ENCODE results near the gene NUDT19.
"Not testable (repeated sequence)": the region's sequence is repeated elsewhere in the genome, so short reads cannot be mapped to it uniquely, and the experiment has no call there.

Gene NUDT19

DNA sequence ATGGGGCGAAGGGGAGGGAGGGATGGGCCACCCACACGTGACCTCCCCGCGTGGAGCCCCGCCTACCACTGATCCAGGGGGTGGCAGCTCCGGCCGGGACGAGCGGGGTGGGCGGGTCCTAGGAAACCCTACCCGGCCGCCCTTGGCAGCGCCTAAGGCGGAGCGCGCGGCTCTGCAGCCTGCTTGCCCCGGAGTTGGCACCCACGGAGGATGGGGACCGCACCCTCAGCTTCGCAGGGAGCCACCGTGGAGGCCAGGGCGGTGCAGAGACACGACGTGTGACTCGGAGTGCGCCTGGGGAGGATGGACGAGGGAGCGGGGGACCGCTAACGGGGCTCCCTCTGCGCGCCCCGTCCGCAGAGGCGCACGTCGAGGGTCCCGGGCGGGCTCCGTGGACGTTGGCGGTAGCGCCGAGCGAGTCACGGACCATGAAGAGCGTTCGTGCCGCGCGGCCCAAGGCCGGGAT lies 15.9 kb upstream of the NUDT19 start, which contains the start of gene RGS9BP:
RGS9BP (plus strand) TSS at position 129 of the 466 bp plus-strand sequence. CDS start 416 bp downstream, outside the sequence.
- peak; percentile 72 for DNase-seq

DNA sequence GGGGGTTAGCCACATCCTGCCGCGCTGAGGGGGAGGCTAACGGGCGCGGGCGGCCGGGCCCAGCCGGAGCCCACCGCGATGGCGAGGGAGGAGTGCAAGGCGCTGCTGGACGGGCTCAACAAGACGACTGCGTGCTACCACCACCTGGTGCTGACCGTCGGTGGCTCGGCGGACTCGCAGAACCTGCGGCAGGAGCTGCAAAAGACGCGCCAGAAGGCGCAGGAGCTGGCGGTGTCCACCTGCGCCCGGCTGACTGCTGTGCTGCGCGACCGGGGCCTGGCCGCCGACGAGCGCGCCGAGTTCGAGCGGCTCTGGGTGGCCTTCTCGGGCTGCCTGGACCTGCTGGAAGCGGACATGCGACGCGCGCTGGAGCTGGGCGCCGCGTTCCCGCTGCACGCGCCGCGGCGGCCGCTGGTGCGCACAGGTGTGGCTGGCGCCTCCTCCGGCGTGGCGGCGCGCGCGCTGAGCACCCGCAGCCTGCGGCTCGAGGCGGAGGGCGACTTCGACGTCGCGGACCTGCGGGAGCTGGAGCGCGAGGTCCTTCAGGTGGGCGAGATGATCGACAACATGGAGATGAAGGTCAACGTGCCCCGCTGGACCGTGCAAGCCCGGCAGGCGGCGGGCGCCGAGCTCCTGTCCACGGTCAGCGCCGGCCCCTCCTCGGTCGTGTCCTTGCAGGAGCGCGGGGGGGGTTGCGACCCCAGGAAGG lies 15.3 kb upstream of the NUDT19 start:
- no peak for DNase-seq

DNA sequence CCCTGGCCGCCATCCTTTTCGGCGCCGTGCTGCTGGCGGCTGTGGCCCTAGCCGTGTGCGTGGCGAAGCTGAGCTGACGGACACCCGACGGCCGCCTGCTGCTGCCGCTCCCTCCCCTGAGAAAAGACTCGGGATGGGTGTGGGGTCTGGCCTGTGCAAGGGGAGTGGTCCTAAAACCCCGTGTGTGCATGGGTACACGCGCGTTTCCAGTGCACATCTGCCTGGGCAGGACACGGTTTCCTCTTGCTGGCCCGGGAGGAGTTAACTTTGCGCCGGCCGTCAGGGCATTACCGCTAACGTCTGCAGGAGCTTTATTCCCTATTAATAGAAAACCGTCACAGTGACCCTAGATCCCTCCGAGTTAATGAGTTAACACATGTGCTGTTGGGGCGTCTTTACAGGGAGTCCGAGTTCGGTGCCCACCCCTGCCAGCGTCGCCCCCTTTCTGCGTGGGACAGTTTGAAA lies 14.7 kb upstream of the NUDT19 start:
- DNase-seq, result no peak

DNA sequence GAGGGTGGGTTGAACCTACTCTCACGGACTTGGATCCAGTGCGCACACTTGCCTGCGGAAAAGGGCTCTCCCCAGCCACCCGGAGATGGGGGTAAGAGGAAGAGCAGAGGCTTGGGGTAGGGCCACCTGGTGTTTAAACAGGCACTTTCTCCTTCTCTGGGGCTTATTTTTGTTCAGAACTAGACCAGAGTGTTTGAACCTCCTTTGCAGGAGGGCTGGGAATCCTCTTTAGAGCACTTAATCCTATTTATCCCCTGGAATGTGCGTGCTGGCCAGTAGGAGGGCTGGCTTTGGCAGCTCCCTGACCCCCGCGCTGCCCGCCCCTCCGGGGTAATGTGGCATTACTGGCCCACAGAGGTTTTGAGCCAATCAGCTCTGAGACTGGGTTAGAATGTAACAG lies 14.0 kb upstream of the NUDT19 start:
- DNase-seq, result no peak

DNA sequence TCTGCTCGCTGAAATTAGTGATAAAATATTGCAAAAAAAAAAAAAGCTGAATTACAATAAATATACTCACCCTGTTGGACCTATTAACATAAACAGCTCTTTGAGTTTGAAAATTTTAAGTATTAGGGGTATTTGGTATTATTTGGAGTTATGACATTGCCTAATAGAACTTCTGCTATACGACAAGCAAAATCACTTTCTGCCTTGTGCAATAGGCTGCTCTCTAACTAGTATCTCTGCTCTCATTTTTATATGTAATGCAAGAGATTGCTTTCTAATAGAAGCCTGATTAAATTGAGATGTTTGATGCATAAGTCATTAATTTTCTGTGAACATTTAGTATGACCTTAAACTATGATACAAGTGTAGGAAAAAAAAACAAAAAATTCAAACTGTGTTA lies 10.6 kb upstream of the NUDT19 start:
- DNase-seq, result no peak

GRCh38 chr19:32682317-32682716 lies 9.3 kb upstream of the NUDT19 start:
- DNase-seq, result no peak

GRCh38 chr19:32686847-32687475 lies 4.7 kb upstream of the NUDT19 start:
- DNase-seq, result no peak

DNA sequence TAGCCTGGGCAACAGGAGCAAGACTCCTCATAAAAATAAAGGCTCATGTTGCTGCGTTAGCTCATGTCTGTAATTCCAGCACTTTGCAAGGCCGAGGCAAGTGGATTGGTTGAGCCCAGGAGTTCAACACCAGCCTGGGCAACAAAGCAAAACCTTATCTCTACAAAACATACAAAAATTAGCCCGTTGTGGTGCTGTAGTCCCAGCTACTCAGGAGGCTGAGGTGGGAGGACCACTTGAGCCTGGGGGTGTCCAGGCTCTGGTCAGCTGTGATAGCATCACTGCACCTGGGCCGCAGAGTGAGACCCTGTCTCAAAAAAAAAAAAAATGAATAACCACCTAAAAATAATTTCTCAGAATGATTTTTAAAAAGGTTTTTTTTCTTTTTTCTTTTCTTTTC lies 3.9 kb upstream of the NUDT19 start:
- no peak for DNase-seq

GRCh38 chr19:32688311-32688710 lies 3.3 kb upstream of the NUDT19 start:
- DNase-seq, result no peak

DNA sequence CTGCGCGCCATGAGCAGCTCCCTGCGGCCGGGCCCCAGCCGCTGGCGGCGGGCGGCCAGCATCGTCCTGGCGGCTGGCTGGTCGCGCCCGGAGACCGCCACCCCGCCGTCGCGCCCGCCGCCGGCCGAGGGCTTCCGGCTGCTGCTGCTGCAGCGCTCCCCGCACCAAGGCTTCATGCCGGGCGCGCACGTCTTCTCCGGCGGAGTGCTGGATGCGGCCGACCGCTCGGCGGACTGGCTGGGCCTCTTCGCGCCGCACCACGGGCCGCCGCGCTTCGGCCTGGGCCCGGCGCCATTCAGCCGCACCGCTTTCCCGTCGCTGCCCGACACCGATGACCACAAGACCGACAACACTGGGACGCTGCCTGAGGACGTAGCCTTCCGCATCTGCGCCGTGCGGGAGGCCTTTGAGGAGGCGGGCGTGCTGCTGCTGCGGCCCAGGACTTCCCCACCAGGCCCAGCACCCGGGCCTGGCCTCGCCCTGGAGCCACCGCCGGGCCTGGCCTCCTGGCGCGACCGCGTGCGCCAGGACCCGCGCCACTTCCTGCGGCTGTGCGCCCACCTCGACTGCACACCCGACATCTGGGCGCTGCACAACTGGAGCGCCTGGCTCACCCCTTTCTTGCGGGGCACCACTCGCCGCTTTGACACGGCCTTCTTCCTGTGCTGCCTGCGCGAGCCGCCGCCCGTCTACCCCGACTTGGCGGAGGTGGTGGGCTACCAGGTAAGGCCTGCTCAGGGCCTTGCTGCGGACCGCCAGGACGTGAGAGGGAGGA lies 518 bp downstream of the NUDT19 start:
- peak; percentile 32 for DNase-seq

- no peak for DNase-seq
Measured at GRCh38 chr19:32692727-32693061, 1.1 kb downstream of the NUDT19 start.

DNA sequence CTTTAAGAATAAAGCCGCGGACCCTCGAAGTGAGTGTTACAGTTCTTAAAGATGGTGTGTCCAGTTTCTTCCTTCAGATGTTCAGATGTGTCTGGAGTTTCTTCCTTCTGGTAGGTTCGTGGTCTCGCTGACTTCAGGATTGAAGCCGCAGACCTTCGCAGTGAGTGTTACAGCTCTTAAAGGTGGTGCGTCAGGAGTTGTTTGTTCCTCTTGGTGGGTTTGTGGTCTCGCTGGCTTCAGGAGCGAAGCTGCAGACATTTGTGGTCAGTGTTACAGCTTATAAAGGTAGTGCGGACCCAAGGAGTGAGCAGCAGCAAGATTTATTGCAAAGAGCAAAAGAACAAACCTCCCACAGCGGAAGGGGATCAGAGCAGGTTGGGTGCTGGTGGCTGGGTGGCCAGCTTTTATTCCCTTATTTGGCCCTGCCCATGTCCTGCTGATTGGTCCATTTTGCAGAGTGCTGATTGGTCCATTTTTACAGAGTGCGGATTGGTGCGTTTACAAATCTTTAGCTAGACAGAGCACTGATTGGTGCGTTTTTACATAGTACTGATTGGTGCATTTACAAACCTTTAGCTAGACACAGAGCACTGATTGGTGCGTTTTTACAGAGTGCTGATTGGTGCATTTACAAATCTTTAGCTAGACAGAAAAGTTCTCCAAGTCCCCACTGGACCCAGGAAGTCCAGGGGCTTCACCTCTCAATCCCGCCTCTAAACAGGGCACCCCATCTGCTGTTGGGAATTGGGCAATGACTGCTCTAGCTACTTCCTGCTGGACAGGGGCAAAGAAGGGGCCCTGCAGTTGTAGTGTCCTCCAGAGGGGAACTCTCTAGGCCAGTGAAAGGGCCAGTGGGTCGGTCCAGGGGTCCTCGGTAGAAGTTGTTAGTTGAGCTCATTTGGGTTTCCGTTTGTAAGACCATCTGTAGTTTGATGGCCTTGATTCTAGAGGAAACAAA lies 1.8 kb downstream of the NUDT19 start:
- not testable (repeated sequence) for DNase-seq

DNA sequence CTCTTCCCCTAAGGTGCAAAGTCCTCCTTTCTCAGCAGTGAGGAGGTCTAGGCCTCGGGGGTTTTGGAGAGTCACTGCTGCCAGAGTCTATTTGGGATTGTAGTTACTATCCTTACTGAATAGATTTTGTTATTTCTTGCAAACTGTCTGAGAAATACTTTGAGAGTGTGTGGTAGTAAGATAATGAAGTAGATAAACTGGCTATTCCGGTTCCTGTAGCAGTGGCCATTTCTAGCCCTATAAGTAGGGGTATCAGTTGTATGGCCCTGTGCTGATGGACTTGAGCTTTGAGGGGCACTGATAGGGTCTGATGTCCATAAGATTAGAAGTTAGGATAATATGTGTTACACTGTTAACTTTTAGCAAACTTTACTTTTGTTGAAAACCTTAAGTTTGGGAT lies 2.7 kb downstream of the NUDT19 start:
- DNase-seq, result not testable (repeated sequence)

GRCh38 chr19:32694851-32695250 lies 3.2 kb downstream of the NUDT19 start:
- not testable (repeated sequence) for DNase-seq

DNA sequence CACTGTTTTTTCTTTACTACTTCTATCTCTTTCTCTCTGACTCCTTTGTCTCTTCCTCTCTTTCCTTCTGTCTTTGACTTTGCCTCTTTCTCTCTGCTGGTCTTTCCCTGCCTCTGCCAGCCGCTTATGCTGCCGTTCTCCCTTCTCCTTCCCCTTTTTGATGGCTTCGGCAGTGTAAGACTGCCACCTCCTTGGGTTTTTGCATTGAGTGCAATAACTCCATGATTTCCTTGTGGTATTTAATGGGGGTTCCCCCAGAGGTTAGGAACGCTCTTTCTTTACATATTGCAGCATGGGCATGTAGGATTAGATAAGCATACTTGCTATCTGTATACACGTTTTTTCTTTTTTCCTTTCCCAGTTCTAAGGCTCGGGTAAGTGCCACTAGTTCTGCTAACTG lies 3.9 kb downstream of the NUDT19 start:
- not testable (repeated sequence) for DNase-seq

DNA sequence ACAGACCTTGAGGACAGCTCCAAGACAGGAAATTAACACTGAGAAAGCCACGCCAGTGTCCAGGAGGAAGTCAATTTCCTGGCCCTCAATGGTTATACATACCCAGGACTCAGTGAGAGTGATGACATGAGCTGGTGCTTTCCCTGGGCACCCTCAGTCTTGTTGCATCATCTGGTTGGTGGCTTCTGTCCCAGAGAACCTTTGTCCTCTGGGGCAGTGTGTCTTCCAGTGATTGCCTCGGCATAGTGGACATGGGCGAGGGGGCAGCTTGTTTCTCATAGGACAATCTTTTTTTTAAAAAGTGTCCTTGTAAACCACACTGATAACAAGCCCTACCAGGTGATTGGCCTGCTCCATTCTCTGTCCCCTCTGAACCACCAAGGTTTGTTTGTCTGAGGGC lies 5.2 kb downstream of the NUDT19 start:
- DNase-seq, result not testable (repeated sequence)

- not testable (repeated sequence) for DNase-seq
Measured at GRCh38 chr19:32700129-32700528, 8.5 kb downstream of the NUDT19 start.

GRCh38 chr19:32702010-32702409 lies 10.4 kb downstream of the NUDT19 start:
- no peak for DNase-seq

DNA sequence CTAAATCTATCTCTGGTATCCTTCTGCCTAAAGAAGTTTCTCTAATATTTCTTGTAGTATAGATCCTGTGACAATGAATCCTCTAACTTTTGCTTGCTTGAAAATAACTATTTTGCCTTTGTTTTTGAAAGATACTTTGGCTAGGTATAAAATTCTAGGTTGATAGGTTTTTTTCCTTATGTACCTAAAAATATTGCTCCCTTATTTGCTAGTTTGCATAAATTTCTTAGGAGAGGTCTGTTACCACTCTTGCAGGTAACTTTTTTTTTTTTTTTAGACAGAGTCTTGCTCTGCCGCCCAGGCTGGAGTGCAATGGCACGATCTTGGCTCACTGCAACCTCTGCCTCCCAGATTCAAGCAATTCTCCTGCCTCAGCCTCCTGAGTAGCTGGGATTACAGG lies 12.4 kb downstream of the NUDT19 start:
- not testable (repeated sequence) for DNase-seq

DNA sequence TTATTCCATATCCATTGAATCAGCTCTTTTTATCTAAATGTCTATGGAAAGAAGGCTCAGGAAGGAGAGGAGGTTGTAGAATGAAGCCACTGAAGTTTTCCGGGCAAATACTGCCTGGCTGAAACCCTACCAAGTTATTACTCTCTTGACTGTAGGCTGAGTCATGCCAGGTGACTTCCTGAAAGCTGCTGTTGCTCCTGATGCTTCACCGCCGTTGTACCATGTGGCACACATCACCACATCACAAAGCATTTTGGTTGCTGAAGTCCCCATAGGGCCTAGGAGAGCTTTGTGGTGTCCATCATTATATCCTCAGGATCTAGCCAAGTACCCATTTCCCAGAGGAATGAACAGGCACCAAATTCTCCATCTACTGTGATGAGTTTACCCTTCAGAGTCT lies 16.8 kb downstream of the NUDT19 start:
- no peak for DNase-seq

GRCh38 chr19:32709032-32709431 lies 17.4 kb downstream of the NUDT19 start:
- DNase-seq, result no peak

DNA sequence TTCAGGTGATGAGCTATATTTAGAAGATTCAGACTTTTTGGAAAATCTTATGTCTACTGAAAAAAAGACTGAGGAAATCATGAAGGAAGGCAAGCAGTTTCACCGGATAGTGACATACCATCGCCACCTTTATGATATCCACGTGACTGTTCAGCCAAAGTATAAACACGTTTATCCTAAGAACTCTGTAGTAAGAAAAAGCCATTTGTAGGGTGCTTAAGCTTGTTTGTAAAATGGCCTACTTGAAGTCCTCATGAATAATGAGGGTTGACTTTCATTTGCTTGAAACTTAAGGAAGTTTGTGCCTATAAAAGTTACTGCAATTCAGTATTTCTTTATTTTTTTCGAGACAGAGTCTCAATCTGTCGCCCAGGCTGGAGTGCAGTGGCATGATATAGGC lies 20.1 kb downstream of the NUDT19 start:
- DNase-seq, result no peak
